A549 treated with RU486 at 1 μM for 4 hours (cell line): ENCODE measurements around the gene OSBPL3. TPM values are rescaled to one million over a fixed set of nuclear protein-coding genes. Genes with fewer than 3 reads are reported as not detected.

Source experiments
- total RNA-seq: library from RNA; stranded (reverse); fragments of 200-300 nt; extraction: Qiagen RNA extraction; gene quantifications from 5 replicates; pipeline ENCODE4 v1.2.3, GENCODE V29; 2022; ENCODE audit warnings: low read depth

The OSBPL3 gene
- 9.5 to 13.6 TPM (median 12.7 TPM) in 5 replicates for total RNA-seq

GRCh38 chr7:24979863-24980533 is at the start of gene OSBPL3:
Gene OSBPL3 (minus strand): TSS chr7:24980178. CDS start chr7:24892472, 87,706 bp downstream.

GRCh38 chr7:24757353-24758275 is 222.4 kb downstream of the OSBPL3 start, which contains the start of gene GSDME:
Gene GSDME (minus strand): TSS chr7:24757464. CDS start chr7:24749774, 7,690 bp downstream.

Other genes with a start within 250 kb of the OSBPL3 start
- 24.8 to 38.4 TPM (median 35.4 TPM) in 5 replicates for gene GSDME, start 222.7 kb downstream of the OSBPL3 start, total RNA-seq
- gene CYCS, start 145.1 kb upstream of the OSBPL3 start, total RNA-seq, result 235 to 315 TPM (median 255 TPM) in 5 replicates
- not detected in 5 replicates for gene NPVF, start 248.3 kb upstream of the OSBPL3 start, total RNA-seq